Kidney (tissue), 14 donors: ENCODE results near the gene DDX24. TPM values are rescaled to one million over a fixed set of nuclear protein-coding genes. Genes with fewer than 3 reads are reported as not detected.

Experiments
- DNase-seq, 5 donors: peaks; one replicate each; pipeline ENCODE4 v3.0.0-alpha.2; 2013 to 2020
- FAIRE-seq: peaks from 2 replicates; lab custom pipeline; 2012; peaks lifted over from hg19 to GRCh38; lab: Jason Lieb, UNC
- H3K27ac ChIP-seq, 2 donors: one replicate each; pipeline ENCODE4 v1.7.0; 2013; ENCODE audit warnings: low read depth in 2 of 2, low read length in 2 of 2, inconsistent platforms in 1 of 2
- H3K27me3 ChIP-seq: one replicate; pipeline ENCODE4 v1.7.1; 2013; ENCODE audit warnings: low read length, inconsistent platforms; ENCODE audit not compliant: control insufficient read depth, insufficient read depth
- H3K36me3 ChIP-seq, 3 donors: one replicate each; pipeline versions ENCODE4 v1.7.0 to v1.7.1; 2013; ENCODE audit warnings: low read length in 3 of 3, control low read depth in 1 of 3, inconsistent platforms in 1 of 3; ENCODE audit not compliant: insufficient read depth in 3 of 3, control insufficient read depth in 2 of 3
- H3K4me1 ChIP-seq, 3 donors: one replicate each; pipeline versions ENCODE4 v1.7.0 to v1.7.1; 2013; ENCODE audit warnings: low read length in 3 of 3, inconsistent platforms in 1 of 3, low read depth in 1 of 3; ENCODE audit not compliant: control insufficient read depth in 2 of 3, insufficient read depth in 2 of 3
- H3K4me3 ChIP-seq, 3 donors: one replicate each; pipeline versions ENCODE4 v1.7.0 to v1.8.1; 2013; ENCODE audit warnings: low read length in 3 of 3, control low read depth in 1 of 3, inconsistent platforms in 1 of 3
- H3K9ac ChIP-seq, 3 donors: one replicate each; pipeline versions ENCODE4 v1.7.0 to v1.7.1; 2013; ENCODE audit warnings: low read length in 3 of 3, control low read depth in 1 of 3, inconsistent platforms in 1 of 3
- H3K9me3 ChIP-seq, 3 donors: one replicate each; pipeline versions ENCODE4 v1.7.0 to v1.7.1; 2013; ENCODE audit warnings: low read length in 3 of 3, control low read depth in 1 of 3, inconsistent platforms in 1 of 3; ENCODE audit not compliant: control insufficient read depth in 2 of 3, insufficient read depth in 1 of 3
- CTCF ChIP-seq: IDR thresholded peaks from 3 replicates; pipeline ENCODE4 v1.5.1; 2012; ENCODE audit warnings: mild to moderate bottlenecking, moderate library complexity, borderline replicate concordance; ENCODE audit not compliant: insufficient read depth; ENCODE audit errors: extremely low read depth
- intact Hi-C: fragments of 100-400 bp; cut with DNase I; formaldehyde crosslinking; loops from one replicate; pipeline ENCODE4 v1.11.1; 2022
- polyA plus RNA-seq: library from polyadenylated mRNA; stranded (reverse); fragments of 350-450 nt; fragmentation: Illumina TruSeq; extraction: RNeasy Lipid Tissue Mini Kit (QIAGEN cat#74804); gene quantifications from one replicate; pipeline ENCODE4 v1.2.3, GENCODE V29; 2014; ENCODE audit warnings: low read depth, low replicate concordance; ENCODE audit not compliant: insufficient read depth
- total RNA-seq: library from RNA; stranded (reverse); fragmentation: NEBNext Ultra II Directional; extraction: Animal tissue kit (Norgen Biotek cat#: 25700); gene quantifications from one replicate; pipeline ENCODE4 v1.2.1, GENCODE V29; 2021
- donor health status: control.
- donor health status: control.
- donor health status: control.
- donor health status: control.
- donor health status: control.
- donor health status: DM: yes; HTN: yes; CAD: no.
- donor health status: Normal renal cell carcinoma (clear cell type).

Gene DDX24
- total and polyA plus RNA-seq, 2 donors from 2014 or later: 139 to 193 TPM

GRCh38 chr14:94040247-94040646, 40.8 kb downstream of the DDX24 start:
- no peak for TF ChIP-seq CTCF
- H3K9me3 ChIP-seq: no peaks in the 10 kb centered on the region
- intact Hi-C loops: no loop called here
- no peaks in the 10 kb centered on the region for H3K27me3 ChIP-seq
- FAIRE-seq (no peak), DNase-seq (no peak)
- no peak overlapping the region for H3K27ac ChIP-seq
- H3K36me3 ChIP-seq: peaks cover 0 to 2% (median 0%) of the 10 kb centered on the region in 3 donors
- H3K9ac ChIP-seq: no peak overlapping the region
- H3K4me1 ChIP-seq: no peaks in the 10 kb centered on the region
- no peak overlapping the region for H3K4me3 ChIP-seq

GRCh38 chr14:94038921-94039629, 41.9 kb downstream of the DDX24 start:
- no peak for TF ChIP-seq CTCF
- no peak overlapping the region for H3K27ac ChIP-seq
- no peak overlapping the region for H3K9ac ChIP-seq
- no peaks in the 10 kb centered on the region for H3K4me1 ChIP-seq
- H3K4me3 ChIP-seq: no peak overlapping the region
- no peaks in the 10 kb centered on the region for H3K36me3 ChIP-seq
- no peaks in the 10 kb centered on the region for H3K9me3 ChIP-seq
- intact Hi-C loops: no loop called here
- FAIRE-seq (no peak), DNase-seq (no peak)
- no peaks in the 10 kb centered on the region for H3K27me3 ChIP-seq

GRCh38 chr14:94038510-94038909, 42.5 kb downstream of the DDX24 start:
- H3K4me1 ChIP-seq: no peaks in the 10 kb centered on the region
- no peak for DNase-seq
- H3K4me3 ChIP-seq: no peak overlapping the region
- no peaks in the 10 kb centered on the region for H3K9me3 ChIP-seq
- H3K36me3 ChIP-seq: no peaks in the 10 kb centered on the region
- H3K9ac ChIP-seq: no peak overlapping the region
- H3K27ac ChIP-seq: no peak overlapping the region
- intact Hi-C loops: no loop called here
- H3K27me3 ChIP-seq: no peaks in the 10 kb centered on the region
- no peak for FAIRE-seq
- TF ChIP-seq CTCF: no peak
